HG03558 (cell line): ENCODE measurements around the gene PLCB1.

Experiments used
- ATAC-seq: cut with Tn5 transposase; IDR thresholded peaks from one replicate; pipeline ENCODE4 v1.9.1; 2021; ENCODE audit warnings: moderate number of reproducible peaks; ENCODE audit not compliant: unreplicated experiment; ENCODE audit errors: extremely low read depth

Gene PLCB1

GRCh38 chr20:8232332-8232731, 100.3 kb downstream of the PLCB1 start:
- no peak for ATAC-seq

DNA sequence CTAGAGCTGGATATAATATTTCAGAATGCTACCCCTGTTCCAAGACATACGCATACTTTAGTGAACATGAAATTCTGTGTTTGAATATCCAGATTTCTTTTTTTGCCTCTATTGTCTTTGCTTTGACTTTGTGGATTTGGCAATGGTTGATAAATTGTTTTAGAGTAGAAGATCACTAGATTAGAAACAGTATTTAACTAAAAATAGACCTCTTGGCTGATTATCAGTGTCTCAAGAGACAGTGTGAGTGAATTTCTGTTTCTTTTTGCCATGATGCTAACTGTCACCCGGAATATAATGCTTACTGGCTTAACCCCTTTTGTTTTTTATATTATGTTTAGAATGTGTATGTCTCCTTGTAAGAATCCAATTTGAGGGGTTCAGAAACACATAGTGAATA, 102.5 kb downstream of the PLCB1 start:
- ATAC-seq = no peak

GRCh38 chr20:8242066-8242465, 110.0 kb downstream of the PLCB1 start:
- no peak for ATAC-seq

GRCh38 chr20:8242827-8243724, 111.0 kb downstream of the PLCB1 start:
- ATAC-seq = no peak

DNA sequence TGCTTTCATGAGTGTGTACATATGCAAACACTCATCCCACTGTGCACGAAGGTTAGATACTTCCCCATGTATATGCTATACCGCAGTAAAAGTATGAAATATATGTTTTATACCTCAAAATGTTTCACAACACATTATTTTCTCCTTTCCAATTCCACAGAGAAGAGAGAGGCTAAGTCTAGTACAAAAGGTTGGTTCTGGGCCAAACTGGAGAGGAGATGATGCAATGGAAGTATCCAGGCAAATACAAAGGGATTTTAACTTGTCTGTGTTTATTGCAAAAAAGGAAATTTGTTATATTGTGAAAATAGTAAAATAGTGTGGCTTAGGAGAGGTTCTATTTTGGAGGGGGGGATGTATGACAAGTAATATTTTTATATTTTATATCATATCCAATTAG, 112.6 kb downstream of the PLCB1 start:
- no peak for ATAC-seq

DNA sequence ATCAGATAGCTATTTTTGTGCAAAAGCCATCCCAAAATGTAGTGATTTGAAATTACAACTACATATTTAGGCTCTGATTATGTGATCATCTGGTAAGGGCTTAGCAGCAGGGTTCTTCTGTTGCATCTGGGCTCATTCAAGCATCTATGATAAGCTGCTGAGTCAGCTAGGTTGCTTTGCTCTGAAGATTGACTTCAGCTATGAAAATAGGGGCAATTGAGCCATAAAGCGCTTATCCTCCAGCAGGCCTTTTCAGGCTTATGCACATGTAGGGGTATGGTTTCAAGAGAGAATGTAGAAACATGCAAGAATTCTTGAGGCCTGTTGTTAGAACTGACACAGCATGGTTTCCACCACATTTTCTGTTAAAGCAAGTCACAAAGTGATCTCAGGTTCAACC, 114.1 kb downstream of the PLCB1 start:
- no peak for ATAC-seq

- ATAC-seq = no peak
Measured at GRCh38 chr20:8246716-8247115, 114.7 kb downstream of the PLCB1 start.

GRCh38 chr20:8248051-8248450, 116.0 kb downstream of the PLCB1 start:
- ATAC-seq = no peak

DNA sequence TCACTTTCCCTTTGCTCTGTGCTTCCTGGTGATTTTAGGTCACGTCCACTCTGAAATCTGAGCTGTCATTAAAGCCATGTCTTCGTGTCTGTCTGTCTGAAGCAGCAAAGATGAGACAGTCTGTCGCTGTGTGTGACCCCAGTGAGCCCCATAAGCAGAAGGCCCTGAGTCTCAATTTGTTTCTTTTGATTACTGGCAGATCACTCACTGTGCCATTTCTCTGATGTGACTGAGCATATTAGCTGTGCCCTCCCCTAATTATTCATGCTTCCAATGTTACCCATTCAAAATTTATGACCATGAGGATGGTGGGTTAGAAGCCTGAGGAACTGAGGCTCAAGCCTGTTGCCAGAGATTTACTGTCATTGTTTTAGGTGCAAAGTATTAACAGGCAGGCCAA, 117.6 kb downstream of the PLCB1 start:
- ATAC-seq = no peak

DNA sequence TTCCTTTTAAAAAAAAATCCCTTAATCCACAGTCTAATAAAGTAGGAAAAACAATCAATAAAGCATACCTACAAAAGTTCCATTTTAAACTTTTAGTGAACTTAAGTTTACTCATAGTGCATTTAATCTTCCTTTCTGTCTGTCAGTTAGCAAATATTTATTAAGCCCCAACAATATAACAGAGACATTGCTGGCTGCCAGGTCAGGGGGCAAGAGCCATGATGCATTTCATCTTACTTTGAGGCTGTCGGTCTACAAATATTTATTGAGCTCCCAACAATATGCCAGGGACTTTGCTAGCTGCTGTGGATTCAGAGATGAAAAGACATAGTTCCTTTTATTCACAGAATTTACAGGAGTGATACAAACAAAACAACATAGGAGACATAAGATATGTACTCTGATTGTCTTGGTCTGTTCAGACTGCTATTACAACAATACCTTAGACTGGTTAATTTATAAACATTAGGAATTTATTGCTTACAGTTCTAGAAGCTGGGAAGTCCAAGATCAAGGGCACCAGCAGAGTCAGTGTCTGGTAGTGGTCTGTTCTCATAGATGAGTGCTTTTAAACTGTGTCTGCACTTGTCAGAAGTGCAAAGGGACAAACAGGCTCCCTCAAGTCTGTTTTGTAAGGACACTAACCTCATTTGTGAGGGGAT, 118.6 kb downstream of the PLCB1 start:
- no peak for ATAC-seq

DNA sequence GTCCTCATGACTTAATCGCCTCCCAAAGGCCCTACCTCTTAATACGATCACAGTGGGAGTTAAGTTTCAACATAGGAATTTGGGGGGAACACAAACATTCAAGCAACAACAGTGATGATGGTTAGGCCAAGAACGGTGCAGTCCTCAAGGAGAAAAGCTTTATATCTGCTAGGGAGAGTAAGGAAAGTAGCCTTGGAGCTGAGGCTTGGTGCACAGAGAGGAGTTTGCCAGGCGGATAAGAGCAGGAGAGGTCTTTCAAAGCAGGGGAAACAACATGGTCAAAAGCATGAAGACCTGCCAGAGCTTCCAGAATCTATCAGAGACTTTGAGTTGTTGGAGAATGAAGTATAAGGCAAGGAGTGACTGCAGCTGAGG, 119.1 kb downstream of the PLCB1 start:
- ATAC-seq = no peak

- ATAC-seq = no peak
Measured at GRCh38 chr20:8254911-8255582, 123.0 kb downstream of the PLCB1 start.

GRCh38 chr20:8255945-8256632, 124.0 kb downstream of the PLCB1 start:
- ATAC-seq = no peak

- ATAC-seq = no peak
Measured at GRCh38 chr20:8260837-8261251, 128.8 kb downstream of the PLCB1 start.

DNA sequence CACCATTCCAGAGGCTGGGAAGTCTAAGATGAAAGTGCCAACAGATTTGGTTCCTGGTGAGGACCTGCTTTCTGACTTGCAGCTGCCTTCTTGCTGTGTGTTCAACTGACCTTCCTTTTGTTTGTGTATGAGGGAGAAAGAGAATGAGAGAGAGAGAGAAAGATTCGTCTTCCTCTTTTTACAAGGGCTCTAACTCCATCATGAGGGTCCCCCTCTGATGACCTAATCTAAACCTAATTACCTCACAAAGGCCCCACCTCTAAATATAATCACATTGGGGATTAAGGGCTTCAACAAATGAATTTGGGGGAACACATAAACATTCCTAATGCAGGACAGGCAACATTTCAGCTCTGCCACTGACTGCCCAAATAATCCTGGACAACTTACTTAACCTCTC, 130.7 kb downstream of the PLCB1 start:
- ATAC-seq = no peak

DNA sequence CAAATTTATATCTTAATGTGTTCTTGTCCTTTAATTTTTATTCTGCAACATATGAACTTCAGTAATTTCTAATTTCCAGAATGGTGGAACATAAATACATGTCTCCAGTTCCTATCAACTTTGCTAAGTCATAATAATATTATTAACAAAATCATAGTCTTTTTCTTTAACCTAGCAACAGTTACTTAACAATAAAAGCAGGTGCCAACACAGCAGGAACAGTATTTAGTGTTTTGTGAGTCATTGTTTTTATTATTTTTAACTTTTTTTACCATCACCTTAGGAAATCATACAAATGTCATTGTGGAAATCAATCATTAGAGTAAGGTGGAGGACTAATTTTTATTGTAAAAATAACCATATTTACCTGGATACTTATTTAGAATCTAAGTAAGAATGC, 133.5 kb downstream of the PLCB1 start:
- no peak for ATAC-seq

GRCh38 chr20:8267009-8267408, 134.9 kb downstream of the PLCB1 start:
- no peak for ATAC-seq

DNA sequence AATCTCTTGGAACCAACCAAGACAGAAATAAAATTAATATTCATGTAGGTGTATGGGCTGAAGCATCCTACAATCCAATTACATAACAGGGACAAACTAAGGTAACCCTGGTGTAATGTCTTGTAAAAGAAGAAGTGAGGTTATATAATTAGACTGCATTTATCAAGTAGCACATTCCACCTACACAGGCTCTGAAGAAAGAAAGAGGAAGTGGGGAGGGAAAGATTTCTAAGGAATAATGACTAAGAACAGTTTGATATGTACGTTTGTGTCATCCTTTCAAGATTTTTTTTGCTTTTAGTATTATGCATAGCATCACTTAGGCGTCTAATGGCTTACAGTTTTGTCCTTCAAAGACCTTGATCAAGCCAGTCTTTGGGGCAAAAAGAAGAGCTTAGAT, 139.7 kb downstream of the PLCB1 start:
- ATAC-seq = no peak

- no peak for ATAC-seq
Measured at GRCh38 chr20:8272766-8273165, 140.7 kb downstream of the PLCB1 start.

DNA sequence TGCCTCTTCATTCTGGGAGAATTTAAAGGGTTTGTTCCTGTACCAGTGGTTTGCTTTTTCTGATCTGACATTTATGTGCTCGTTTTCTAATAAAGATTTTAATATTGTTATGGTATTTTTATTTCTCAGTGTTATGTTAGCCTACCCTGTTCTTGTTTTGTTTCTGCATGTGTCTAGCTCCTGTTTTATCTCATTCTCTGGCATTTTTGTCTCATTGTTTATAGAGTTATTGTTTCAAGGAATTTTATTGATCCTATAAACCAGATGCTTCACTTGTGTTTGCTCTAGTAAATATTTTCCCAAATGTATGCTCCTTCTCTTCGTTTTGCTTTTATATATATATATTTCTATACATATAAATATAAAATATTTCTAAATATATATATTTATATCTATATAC, 152.8 kb downstream of the PLCB1 start:
- ATAC-seq = no peak

DNA sequence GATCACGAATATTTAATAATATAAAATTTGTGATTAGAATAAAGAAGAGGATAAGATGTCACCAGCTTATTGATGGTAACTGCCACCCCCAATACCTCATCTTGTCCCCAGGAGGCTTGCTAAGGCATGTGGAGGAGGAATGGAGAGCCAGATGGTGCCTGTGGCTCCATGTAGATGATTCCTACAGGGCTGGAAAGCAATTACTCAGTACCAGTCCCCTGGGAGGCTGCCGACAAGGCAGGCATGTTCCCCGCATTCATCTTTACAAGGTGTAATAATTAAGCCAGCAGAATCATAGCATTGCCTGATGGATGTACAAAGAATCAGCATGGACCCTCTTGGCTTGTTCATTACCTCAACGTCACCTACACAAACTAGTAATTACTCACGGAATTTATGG, 155.3 kb downstream of the PLCB1 start:
- ATAC-seq = no peak
